Neuronal stem cell (in vitro differentiated cells): ENCODE results near the gene AMER3.
A peak's percentile ranks its signal among the peaks of the same experiment; 100 is the strongest.

Experiments
- DNase-seq: peaks from one replicate; pipeline ENCODE4 v3.0.0-alpha.2; 2013; ENCODE audit warnings: low spot score
- H2AFZ ChIP-seq: one replicate; pipeline ENCODE4 v1.6.1; 2013; ENCODE audit warnings: mild to moderate bottlenecking, low read length, inconsistent platforms
- H2AK5ac ChIP-seq: 2 replicates; pipeline ENCODE4 v1.6.1; 2013; ENCODE audit warnings: low read depth, mild to moderate bottlenecking, inconsistent platforms, low read length, moderate library complexity, mixed read lengths
- H2BK120ac ChIP-seq: 2 replicates; pipeline ENCODE4 v1.6.1; 2013; ENCODE audit warnings: low read depth, mild to moderate bottlenecking, inconsistent platforms, low read length, moderate library complexity, mixed read lengths
- H2BK12ac ChIP-seq: one replicate; pipeline ENCODE4 v1.6.1; 2013; ENCODE audit warnings: low read length, inconsistent platforms
- H2BK15ac ChIP-seq: 2 replicates; pipeline ENCODE4 v1.6.1; 2013; ENCODE audit warnings: mild to moderate bottlenecking, low read length, inconsistent platforms, mixed read lengths
- H2BK5ac ChIP-seq: one replicate; pipeline ENCODE4 v1.6.1; 2013; ENCODE audit warnings: inconsistent platforms, mild to moderate bottlenecking, low read length, moderate library complexity
- H3K14ac ChIP-seq: one replicate; pipeline ENCODE4 v1.6.1; 2013; ENCODE audit warnings: low read length, inconsistent platforms
- H3K18ac ChIP-seq: 2 replicates; pipeline ENCODE4 v1.6.1; 2013; ENCODE audit warnings: low read length, inconsistent platforms
- H3K23ac ChIP-seq: 2 replicates; pipeline ENCODE4 v1.6.1; 2013; ENCODE audit warnings: low read depth, mild to moderate bottlenecking, mixed read lengths, low read length, inconsistent platforms; ENCODE audit not compliant: poor library complexity
- H3K27ac ChIP-seq: replicated peaks from 3 replicates; pipeline ENCODE4 v1.5.1; 2013; ENCODE audit warnings: low read length, inconsistent platforms
- H3K27me3 ChIP-seq, 3 experiments: 2 replicates each; pipeline ENCODE4 v1.6.1; 2013; ENCODE audit warnings: low read length in 3 of 3, mild to moderate bottlenecking in 2 of 3, inconsistent platforms in 1 of 3, low read depth in 1 of 3, mixed read lengths in 1 of 3, moderate library complexity in 1 of 3; ENCODE audit not compliant: control insufficient read depth in 3 of 3, insufficient read depth in 3 of 3
- H3K36me3 ChIP-seq, 2 donors: replicated peaks in 1 of 2; 2 replicates each; pipeline ENCODE4 v1.6.1; 2013; ENCODE audit warnings: low read length in 2 of 2; ENCODE audit not compliant: control insufficient read depth in 2 of 2, insufficient read depth in 2 of 2
- H3K4ac ChIP-seq: 2 replicates; pipeline ENCODE4 v1.6.1; 2013; ENCODE audit warnings: inconsistent platforms, mild to moderate bottlenecking, low read length, moderate library complexity
- H3K4me1 ChIP-seq, 2 donors: 1 replicate in 1 of 2; 2 replicates in 1 of 2; pipeline ENCODE4 v1.6.1; 2013; ENCODE audit warnings: low read length in 2 of 2, low read depth in 1 of 2; ENCODE audit not compliant: control insufficient read depth in 2 of 2, insufficient read depth in 1 of 2
- H3K4me2 ChIP-seq: one replicate; pipeline ENCODE4 v1.6.1; 2013; ENCODE audit warnings: mild to moderate bottlenecking, low read length, inconsistent platforms; ENCODE audit not compliant: insufficient read depth, poor library complexity, severe bottlenecking
- H3K4me3 ChIP-seq, 2 donors: 2 replicates each; pipeline ENCODE4 v1.5.1; 2013; ENCODE audit warnings: low read length in 2 of 2, mild to moderate bottlenecking in 2 of 2, inconsistent platforms in 1 of 2, moderate library complexity in 1 of 2
- H3K79me1 ChIP-seq: one replicate; pipeline ENCODE4 v1.6.1; 2013; ENCODE audit warnings: low read depth, mild to moderate bottlenecking, inconsistent platforms, low read length, moderate library complexity
- H3K9ac ChIP-seq: one replicate; pipeline ENCODE4 v1.6.1; 2013; ENCODE audit warnings: mild to moderate bottlenecking, low read depth, low read length, inconsistent platforms; ENCODE audit not compliant: poor library complexity
- H3K9me3 ChIP-seq, 2 donors: replicated peaks in 1 of 2; 2 replicates each; pipeline versions ENCODE3 to v1.6.1; 2013; ENCODE audit warnings: low read length in 2 of 2, mild to moderate bottlenecking in 2 of 2, inconsistent platforms in 1 of 2, low read depth in 1 of 2, mixed read lengths in 1 of 2, moderate library complexity in 1 of 2; ENCODE audit not compliant: control insufficient read depth in 2 of 2, insufficient read depth in 1 of 2
- H4K8ac ChIP-seq: one replicate; pipeline ENCODE4 v1.6.1; 2013; ENCODE audit warnings: low read depth, mild to moderate bottlenecking, inconsistent platforms, low read length, moderate library complexity
- H4K91ac ChIP-seq: one replicate; pipeline ENCODE4 v1.6.1; 2013; ENCODE audit warnings: low read length, low read depth, mild to moderate bottlenecking, inconsistent platforms; ENCODE audit not compliant: poor library complexity
- WGBS, 2 donors: extraction: QIAGEN DNeasy Blood & Tissue Kit; methylation state at CpG; one replicate each; pipeline ENCODE4 v1.1.7; 2013; ENCODE audit warnings: missing lambda C conversion rate in 2 of 2, mixed read lengths in 1 of 2; ENCODE audit not compliant: insufficient read length in 2 of 2, insufficient replicate concordance in 1 of 2; ENCODE audit errors: extremely low coverage in 2 of 2; 5-methylcytosine and 5-hydroxymethylcytosine counted together

Gene AMER3

DNA sequence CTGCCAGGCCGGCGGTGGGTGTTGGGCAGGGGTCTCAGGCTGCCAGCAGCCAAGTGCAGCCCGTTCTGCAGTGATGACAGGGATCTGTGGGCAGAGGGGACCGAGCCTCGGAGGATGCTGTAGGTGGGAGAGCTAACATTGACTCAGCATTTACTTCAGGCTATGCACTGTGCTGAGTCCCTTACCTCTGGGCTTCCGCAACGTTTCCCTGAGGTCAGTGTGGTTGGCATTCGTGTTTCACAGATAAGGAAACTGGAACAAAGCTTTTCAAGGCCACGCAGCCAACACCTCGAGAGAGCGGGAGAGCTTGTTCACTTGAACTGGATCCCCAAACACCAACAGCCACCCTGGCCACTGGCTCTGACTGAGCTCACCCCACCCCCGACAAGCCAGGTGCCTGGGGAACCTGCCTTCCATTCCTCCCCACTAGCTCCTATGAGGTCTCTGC, 27.3 kb upstream of the AMER3 start:
- no peak overlapping the region for H2AK5ac ChIP-seq
- H3K23ac ChIP-seq: peak overlapping the region; percentile 52
- no peak overlapping the region for H4K91ac ChIP-seq
- H2BK5ac ChIP-seq: no peak overlapping the region
- H3K27me3 ChIP-seq: peaks cover 0 to 26% (median 14%) of the 10 kb centered on the region in 3 experiments
- peak overlapping the region in 1 of 2 donors; percentile 77 for H3K4me3 ChIP-seq
- H3K36me3 ChIP-seq: no peaks in the 10 kb centered on the region
- no peaks in the 10 kb centered on the region for H3K79me1 ChIP-seq
- H3K9ac ChIP-seq: peak overlapping the region; percentile 73
- no peak overlapping the region for H3K14ac ChIP-seq
- peaks cover 0 to 8% of the 10 kb centered on the region in 2 donors for H3K4me1 ChIP-seq
- H3K9me3 ChIP-seq: peaks cover 0 to 2% of the 10 kb centered on the region in 2 donors
- H3K18ac ChIP-seq: peak overlapping the region; percentile 82
- H3K4ac ChIP-seq: no peak overlapping the region
- H3K4me2 ChIP-seq: peak overlapping the region; percentile 91
- no peak overlapping the region for H2BK120ac ChIP-seq
- DNase-seq: no peak
- no CpG with 5 or more reads among the region's 12 CpGs for WGBS, 2 donors
- H2AFZ ChIP-seq: peak overlapping the region; percentile 92
- no peak overlapping the region for H3K27ac ChIP-seq
- H2BK15ac ChIP-seq: no peak overlapping the region
- H2BK12ac ChIP-seq: no peak overlapping the region
- no peak overlapping the region for H4K8ac ChIP-seq

GRCh38 chr2:130728549-130729316, 26.6 kb upstream of the AMER3 start, which contains the start of gene GPR148:
TSS of gene GPR148 (plus strand) at chr2:130729070. CDS start at chr2:130729152, 82 bp downstream.
- H2BK12ac ChIP-seq: no peak within 1 kb of the TSS
- peak within 1 kb of the TSS; percentile 51 for H2AK5ac ChIP-seq
- H3K27me3 ChIP-seq: peaks cover 0 to 26% (median 14%) of the 10 kb centered on the region in 3 experiments
- no peak within 1 kb of the TSS for H3K14ac ChIP-seq
- H3K9ac ChIP-seq: peak within 1 kb of the TSS; percentile 73
- H4K91ac ChIP-seq: no peak within 1 kb of the TSS
- H2BK5ac ChIP-seq: peak within 1 kb of the TSS; percentile 42
- no peaks in the 10 kb centered on the region for H3K36me3 ChIP-seq
- H3K23ac ChIP-seq: peak within 1 kb of the TSS; percentile 67
- H4K8ac ChIP-seq: no peak within 1 kb of the TSS
- H3K9me3 ChIP-seq: peaks cover 0 to 1% of the 10 kb centered on the region in 2 donors
- H2BK120ac ChIP-seq: no peak within 1 kb of the TSS
- H3K4me1 ChIP-seq: peaks cover 0 to 8% of the 10 kb centered on the region in 2 donors
- peak within 1 kb of the TSS; percentile 92 for H2AFZ ChIP-seq
- WGBS, 2 donors: no CpG with 5 or more reads among the region's 8 CpGs
- H3K18ac ChIP-seq: peak within 1 kb of the TSS; percentile 82
- DNase-seq: no peak
- no peak within 1 kb of the TSS for H3K4ac ChIP-seq
- peak within 1 kb of the TSS; percentile 91 for H3K4me2 ChIP-seq
- peak within 1 kb of the TSS; percentile 50 for H2BK15ac ChIP-seq
- no peak within 1 kb of the TSS for H3K27ac ChIP-seq
- peak within 1 kb of the TSS in 1 of 2 donors; percentile 77 for H3K4me3 ChIP-seq
- no peaks in the 10 kb centered on the region for H3K79me1 ChIP-seq

DNA sequence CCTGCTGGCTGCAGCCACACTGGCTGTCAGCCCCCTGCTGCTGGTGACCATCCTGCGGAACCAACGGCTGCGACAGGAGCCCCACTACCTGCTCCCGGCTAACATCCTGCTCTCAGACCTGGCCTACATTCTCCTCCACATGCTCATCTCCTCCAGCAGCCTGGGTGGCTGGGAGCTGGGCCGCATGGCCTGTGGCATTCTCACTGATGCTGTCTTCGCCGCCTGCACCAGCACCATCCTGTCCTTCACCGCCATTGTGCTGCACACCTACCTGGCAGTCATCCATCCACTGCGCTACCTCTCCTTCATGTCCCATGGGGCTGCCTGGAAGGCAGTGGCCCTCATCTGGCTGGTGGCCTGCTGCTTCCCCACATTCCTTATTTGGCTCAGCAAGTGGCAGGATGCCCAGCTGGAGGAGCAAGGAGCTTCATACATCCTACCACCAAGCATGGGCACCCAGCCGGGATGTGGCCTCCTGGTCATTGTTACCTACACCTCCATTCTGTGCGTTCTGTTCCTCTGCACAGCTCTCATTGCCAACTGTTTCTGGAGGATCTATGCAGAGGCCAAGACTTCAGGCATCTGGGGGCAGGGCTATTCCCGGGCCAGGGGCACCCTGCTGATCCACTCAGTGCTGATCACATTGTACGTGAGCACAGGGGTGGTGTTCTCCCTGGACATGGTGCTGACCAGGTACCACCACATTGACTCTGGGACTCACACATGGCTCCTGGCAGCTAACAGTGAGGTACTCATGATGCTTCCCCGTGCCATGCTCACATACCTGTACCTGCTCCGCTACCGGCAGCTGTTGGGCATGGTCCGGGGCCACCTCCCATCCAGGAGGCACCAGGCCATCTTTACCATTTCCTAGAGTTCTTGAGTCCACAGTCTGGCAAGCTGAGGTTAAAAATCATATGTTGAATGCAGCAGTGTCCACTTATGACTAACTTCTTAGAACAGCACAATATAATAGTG, 25.7 kb upstream of the AMER3 start:
- Histone ChIP-seq H3K9ac (peak overlapping the region; percentile 65), H3K14ac (no peak overlapping the region), H4K8ac (no peak overlapping the region), H3K23ac (peak overlapping the region; percentile 67), H3K9me3 (no peaks in the 10 kb centered on the region), H3K27ac (no peak overlapping the region), H3K18ac (peak overlapping the region; percentile 8), H3K4ac (no peak overlapping the region), H2AK5ac (peak overlapping the region; percentile 51), H2BK15ac (peak overlapping the region; percentile 50), H2AFZ (no peak overlapping the region), H3K27me3 (peaks cover 0 to 26% (median 14%) of the 10 kb centered on the region in 3 experiments), H2BK5ac (peak overlapping the region; percentile 42), H2BK12ac (no peak overlapping the region), H3K4me1 (peaks cover 0 to 8% of the 10 kb centered on the region in 2 donors), H3K4me3 (no peak overlapping the region), H3K4me2 (no peak overlapping the region), H4K91ac (no peak overlapping the region), H2BK120ac (no peak overlapping the region), H3K36me3 (no peaks in the 10 kb centered on the region), H3K79me1 (no peaks in the 10 kb centered on the region)
- no CpG with 5 or more reads among the region's 17 CpGs for WGBS, 2 donors
- no peak for DNase-seq
